Right atrium auricular region (tissue), 2 donors: ENCODE measurements around the gene GCK. TPM values are rescaled to one million over a fixed set of nuclear protein-coding genes. Genes with fewer than 3 reads are reported as not detected.
A peak's percentile ranks its signal among the peaks of the same experiment; 100 is the strongest.

Experiments
- DNase-seq: peaks from one replicate; pipeline ENCODE4 v3.0.0-alpha.2; 2019; ENCODE audit warnings: low spot score
- H3K27ac ChIP-seq, 2 donors: fragments of 200-600 bp; sonication (generic); 1 replicate in 1 of 2; 2 replicates in 1 of 2; pipeline ENCODE4 v1.5.1; 2016 to 2019
- H3K27me3 ChIP-seq, 2 donors: fragments of 200-600 bp; sonication (generic); one replicate each; pipeline versions ENCODE4 v1.5.1 to v1.6.0; 2017 to 2019
- H3K36me3 ChIP-seq: fragments of 200-600 bp; sonication (generic); one replicate; pipeline ENCODE4 v1.5.1; 2016
- H3K4me1 ChIP-seq, 2 donors: fragments of 200-600 bp; sonication (generic); one replicate each; pipeline versions ENCODE4 v1.5.1 to v1.6.0; 2017 to 2019
- H3K4me3 ChIP-seq, 2 donors: fragments of 200-600 bp; sonication (generic); 1 replicate in 1 of 2; 2 replicates in 1 of 2; pipeline ENCODE4 v1.5.1; 2017 to 2019; ENCODE audit warnings: mild to moderate bottlenecking in 1 of 2, moderate library complexity in 1 of 2
- H3K9me3 ChIP-seq, 2 donors: fragments of 200-600 bp; sonication (generic); one replicate each; pipeline ENCODE4 v1.5.1; 2019
- total RNA-seq, 2 donors: library from RNA; depleted of rRNA; stranded (reverse); fragments of >200 nt; gene quantifications; one replicate each; pipeline ENCODE4 v1.1.0, GENCODE V29; 2016
- TF ChIP-seq, protein P1 (sequence below), 2 donors: fragments of 200-600 bp; sonication (generic); IDR thresholded peaks; one replicate each; pipeline ENCODE4 v1.5.1; 2019; ENCODE audit warnings: antibody characterized with exemption in 2 of 2

The GCK gene
- total RNA-seq, 2 donors from 2014 or later, result 11.1 to 21.0 TPM

DNA sequence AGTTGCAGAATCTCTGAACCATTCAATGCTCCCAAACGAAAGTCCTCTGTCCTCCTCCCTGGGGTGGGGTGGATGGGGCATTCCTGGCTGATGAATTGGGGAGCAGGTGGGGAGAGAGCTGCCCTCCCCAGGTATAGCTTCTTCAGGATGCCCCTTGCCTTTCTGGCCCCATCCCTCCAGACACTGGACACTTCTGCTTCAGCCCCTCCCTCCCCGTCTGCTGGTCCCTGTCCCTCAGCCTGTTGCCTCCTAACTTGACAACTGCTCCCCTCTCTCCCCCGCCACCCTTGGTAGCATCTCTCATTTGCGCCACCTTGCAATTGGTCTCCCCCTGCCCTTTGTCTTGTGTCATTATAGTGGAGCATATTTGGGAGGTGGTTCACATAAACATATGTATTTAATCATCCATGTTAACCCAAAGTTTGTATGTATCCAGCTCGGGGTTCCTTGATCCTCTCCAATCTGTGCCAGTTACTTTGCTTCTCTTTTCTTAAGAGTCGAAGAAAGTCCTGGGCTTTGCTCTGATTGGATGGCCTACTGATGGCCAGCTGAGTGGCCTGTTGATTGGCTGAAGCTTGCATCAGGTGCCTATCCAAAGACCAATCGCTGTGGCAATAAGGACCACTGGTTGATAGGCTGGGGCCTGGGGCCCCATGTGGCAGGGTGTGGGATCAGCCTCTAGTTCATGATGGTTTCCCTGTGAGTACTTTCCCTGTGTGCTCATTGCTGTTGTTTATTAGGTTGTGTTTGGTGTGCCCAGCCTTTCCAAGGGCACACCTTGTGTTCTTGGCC, 4.0 kb upstream of the GCK start:
- Histone ChIP-seq H3K36me3 (no peaks in the 10 kb centered on the region), H3K4me3 (no peak overlapping the region), H3K27ac (no peak overlapping the region), H3K4me1 (no peaks in the 10 kb centered on the region), H3K9me3 (no peaks in the 10 kb centered on the region), H3K27me3 (no peaks in the 10 kb centered on the region)
- TF ChIP-seq, protein P1, sequence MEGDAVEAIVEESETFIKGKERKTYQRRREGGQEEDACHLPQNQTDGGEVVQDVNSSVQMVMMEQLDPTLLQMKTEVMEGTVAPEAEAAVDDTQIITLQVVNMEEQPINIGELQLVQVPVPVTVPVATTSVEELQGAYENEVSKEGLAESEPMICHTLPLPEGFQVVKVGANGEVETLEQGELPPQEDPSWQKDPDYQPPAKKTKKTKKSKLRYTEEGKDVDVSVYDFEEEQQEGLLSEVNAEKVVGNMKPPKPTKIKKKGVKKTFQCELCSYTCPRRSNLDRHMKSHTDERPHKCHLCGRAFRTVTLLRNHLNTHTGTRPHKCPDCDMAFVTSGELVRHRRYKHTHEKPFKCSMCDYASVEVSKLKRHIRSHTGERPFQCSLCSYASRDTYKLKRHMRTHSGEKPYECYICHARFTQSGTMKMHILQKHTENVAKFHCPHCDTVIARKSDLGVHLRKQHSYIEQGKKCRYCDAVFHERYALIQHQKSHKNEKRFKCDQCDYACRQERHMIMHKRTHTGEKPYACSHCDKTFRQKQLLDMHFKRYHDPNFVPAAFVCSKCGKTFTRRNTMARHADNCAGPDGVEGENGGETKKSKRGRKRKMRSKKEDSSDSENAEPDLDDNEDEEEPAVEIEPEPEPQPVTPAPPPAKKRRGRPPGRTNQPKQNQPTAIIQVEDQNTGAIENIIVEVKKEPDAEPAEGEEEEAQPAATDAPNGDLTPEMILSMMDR (IDR thresholded peaks at IDR 0.05), result no peak
- DNase-seq, result no peak

DNA sequence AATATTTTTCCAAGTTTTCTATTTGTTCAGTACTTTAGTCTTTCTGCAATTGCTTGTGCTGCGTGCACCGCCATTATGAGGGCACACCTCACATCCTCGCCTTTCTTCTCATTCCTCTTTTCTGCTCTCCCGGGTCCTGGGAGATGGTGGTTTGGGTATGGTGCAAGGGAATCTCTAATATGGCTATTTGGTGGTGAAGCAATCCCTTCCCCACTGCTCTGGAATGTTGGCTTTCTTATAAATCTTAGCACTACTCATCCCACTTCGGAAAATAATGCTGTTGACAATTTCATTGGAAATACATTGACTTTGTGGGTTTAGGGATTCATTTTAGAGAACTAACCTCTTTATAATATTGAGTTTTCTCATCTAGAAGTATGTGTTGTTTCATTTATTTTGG, 1.9 kb upstream of the GCK start:
- H3K4me1 ChIP-seq, result no peaks in the 10 kb centered on the region
- no peak for DNase-seq
- no peak overlapping the region for H3K27ac ChIP-seq
- H3K36me3 ChIP-seq, result no peaks in the 10 kb centered on the region
- H3K4me3 ChIP-seq, result no peak overlapping the region
- H3K27me3 ChIP-seq, result no peaks in the 10 kb centered on the region
- TF ChIP-seq, protein P1 (IDR thresholded peaks at IDR 0.05), result no peak
- H3K9me3 ChIP-seq, result no peaks in the 10 kb centered on the region

DNA sequence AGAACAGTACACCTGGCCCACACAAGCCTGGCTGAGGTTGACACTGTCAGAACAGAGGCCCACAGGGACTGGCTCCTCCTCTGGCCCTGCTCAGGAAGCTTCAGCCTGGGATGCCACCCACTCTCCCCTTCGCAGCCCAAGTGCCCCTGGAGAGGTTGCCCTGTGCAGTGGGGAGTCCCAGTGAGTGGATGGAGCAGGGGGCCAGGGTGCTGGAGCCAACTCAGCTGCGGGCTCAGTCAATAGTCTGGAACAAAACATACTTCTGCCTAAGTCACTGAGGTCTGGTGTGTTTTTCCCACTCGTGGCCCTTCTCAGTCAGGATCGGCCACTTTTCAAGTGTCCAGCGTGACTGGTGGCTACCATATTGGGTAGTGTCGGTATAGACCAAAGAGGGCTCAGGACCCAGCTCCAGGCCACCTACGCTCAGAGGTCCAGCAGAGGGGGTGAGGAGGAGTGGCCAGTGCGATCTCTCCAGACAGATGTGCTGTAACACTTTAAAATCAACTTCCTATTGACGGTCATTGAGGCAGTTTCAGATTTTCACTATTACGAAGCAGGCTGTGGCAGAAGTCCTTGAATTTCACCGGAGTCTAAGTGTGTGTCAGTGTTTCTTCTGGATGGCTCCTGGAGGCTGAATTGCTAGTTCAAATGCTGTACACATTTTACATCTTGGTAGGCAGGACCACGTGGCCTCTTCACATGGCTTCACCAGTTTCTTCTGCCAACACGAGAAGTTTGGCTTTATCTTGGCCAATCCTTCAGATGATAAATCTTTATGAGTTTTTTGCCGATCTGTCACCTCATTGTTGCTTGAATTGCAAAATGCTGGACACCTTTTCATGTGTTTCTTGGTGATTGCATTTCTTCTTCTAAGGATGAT, 994 bp upstream of the GCK start:
- DNase-seq, result no peak
- Histone ChIP-seq H3K36me3 (no peaks in the 10 kb centered on the region), H3K27ac (no peak overlapping the region), H3K4me3 (no peak overlapping the region), H3K9me3 (no peaks in the 10 kb centered on the region), H3K4me1 (no peaks in the 10 kb centered on the region), H3K27me3 (no peaks in the 10 kb centered on the region)
- TF ChIP-seq, protein P1 (IDR thresholded peaks at IDR 0.05), result no peak

DNA sequence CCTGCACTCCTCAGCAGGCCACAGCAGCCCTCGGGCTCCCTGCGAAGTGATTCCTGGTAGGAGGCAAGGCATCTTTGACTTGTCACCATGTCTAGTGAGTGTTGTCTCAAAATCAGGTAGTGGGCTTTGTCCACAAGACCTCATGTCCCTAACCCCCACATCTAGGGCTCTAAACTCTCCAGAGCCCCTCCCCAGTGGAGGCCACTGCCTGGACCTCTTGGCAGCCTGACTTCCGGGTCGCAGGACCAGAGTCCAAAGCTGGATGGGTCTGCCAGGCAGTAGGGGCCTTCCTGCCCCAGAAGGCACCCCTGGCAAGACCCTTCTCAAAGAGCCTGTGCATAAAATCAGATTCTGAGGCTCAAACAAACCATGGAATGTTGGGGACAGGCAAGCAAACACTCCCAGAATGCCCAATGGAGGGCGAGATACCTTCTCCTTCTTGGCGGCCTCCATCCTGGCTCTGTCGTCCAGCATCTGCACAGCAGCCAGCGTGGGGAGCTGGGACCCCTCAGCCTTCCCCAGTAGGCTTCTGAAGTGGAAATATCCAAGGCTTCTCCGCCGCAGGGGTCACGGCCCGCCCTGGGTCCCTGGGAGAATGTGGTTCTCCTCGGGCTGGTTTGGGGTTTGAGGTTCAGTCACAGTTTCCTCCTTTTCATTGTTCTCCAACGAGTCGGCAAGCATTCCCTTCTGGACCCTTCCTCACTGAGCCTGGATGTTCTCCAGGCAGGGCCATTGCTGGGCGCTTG, 586 bp downstream of the GCK start:
- H3K27ac ChIP-seq, result no peak overlapping the region
- H3K36me3 ChIP-seq, result no peaks in the 10 kb centered on the region
- no peaks in the 10 kb centered on the region for H3K27me3 ChIP-seq
- TF ChIP-seq, protein P1 (IDR thresholded peaks at IDR 0.05), result no peak
- H3K9me3 ChIP-seq, result no peaks in the 10 kb centered on the region
- no peaks in the 10 kb centered on the region for H3K4me1 ChIP-seq
- no peak overlapping the region for H3K4me3 ChIP-seq
- peak; percentile 47 for DNase-seq

DNA sequence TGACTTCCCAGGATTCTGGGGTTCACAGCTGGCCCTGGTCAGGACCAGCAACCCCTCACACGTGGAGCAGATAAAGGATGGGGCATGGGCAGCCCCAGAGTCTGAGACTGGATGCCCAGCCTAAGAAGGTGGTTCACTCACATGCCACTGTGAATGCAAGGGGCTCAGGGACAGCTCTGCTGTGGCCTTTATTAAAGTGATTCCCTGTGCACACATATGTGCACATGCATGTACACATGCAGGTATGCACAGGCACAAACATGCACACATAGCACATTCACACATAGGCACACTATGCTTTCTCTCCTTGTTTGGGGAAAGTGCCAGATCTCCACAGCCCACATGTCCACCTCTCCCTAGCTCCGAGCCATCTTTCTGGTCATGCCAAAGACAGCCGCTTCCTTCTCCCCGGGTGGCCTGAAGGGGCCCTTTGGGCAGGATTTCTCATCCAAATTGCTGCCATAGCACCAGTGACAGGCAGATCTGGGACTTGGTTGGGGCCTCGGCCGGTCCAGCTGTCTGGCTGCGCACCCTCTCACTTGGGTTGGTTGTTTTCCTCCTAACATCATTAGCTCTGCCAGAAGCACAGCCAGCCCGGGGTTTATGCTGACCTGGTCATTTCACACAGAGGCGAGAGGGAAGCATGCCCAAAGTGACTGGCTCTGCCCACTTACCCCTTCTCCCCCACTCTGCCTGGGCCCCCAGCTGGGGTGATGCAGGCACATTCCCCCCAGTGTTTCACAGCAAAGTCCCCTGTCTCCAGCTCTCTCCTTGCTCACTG, 1.4 kb downstream of the GCK start:
- Histone ChIP-seq H3K27ac (no peak overlapping the region), H3K9me3 (peaks cover 2 to 4% of the 10 kb centered on the region in 2 donors), H3K27me3 (no peaks in the 10 kb centered on the region), H3K36me3 (no peaks in the 10 kb centered on the region), H3K4me3 (no peak overlapping the region), H3K4me1 (no peaks in the 10 kb centered on the region)
- peak; percentile 51 for DNase-seq
- TF ChIP-seq, protein P1 (IDR thresholded peaks at IDR 0.05), result no peak
